Neural crest cell (in vitro differentiated cells): ENCODE results near the gene MOCOS. TPM values are rescaled to one million over a fixed set of nuclear protein-coding genes. Genes with fewer than 3 reads are reported as not detected.

Experiments used
- DNase-seq: peaks from one replicate; pipeline ENCODE4 v3.0.0; 2021; ENCODE audit warnings: low read depth, mixed read lengths, low spot score
- H3K27ac Mint-ChIP-seq: one replicate; pipeline ENCODE4 v1.8.0; 2021; ENCODE audit warnings: mild to moderate bottlenecking, mixed read lengths; ENCODE audit not compliant: unreplicated experiment
- H3K27me3 Mint-ChIP-seq: 2 replicates; pipeline ENCODE4 v1.8.0; 2021; ENCODE audit warnings: low read depth, mild to moderate bottlenecking, mixed read lengths
- H3K36me3 Mint-ChIP-seq: 2 replicates; pipeline ENCODE4 v1.8.0; 2021; ENCODE audit warnings: low read depth, mild to moderate bottlenecking, mixed read lengths
- H3K4me1 Mint-ChIP-seq: 2 replicates; pipeline ENCODE4 v1.8.0; 2021; ENCODE audit warnings: mixed read lengths
- H3K4me3 Mint-ChIP-seq: one replicate; pipeline ENCODE4 v1.8.0; 2021; ENCODE audit warnings: mild to moderate bottlenecking, mixed read lengths
- H3K9me3 Mint-ChIP-seq: 2 replicates; pipeline ENCODE4 v1.8.0; 2021; ENCODE audit warnings: mixed read lengths
- CTCF ChIP-seq: fragments of 200-600 bp; sonication (generic); conservative IDR thresholded peaks from 2 replicates; pipeline ENCODE4 v1.5.0; 2021; ENCODE audit warnings: antibody characterized with exemption, mild to moderate bottlenecking
- total RNA-seq: library from RNA; stranded (reverse); gene quantifications from 2 replicates; pipeline ENCODE4 v1.2.1, GENCODE V29; 2021

The MOCOS gene
- total RNA-seq, 1 donor from 2014 or later, result 2.6 TPM

GRCh38 chr18:36299015-36299414, 111.7 kb downstream of the MOCOS start:
- Mint-ChIP-seq H3K4me1 (peaks cover 29% of the 10 kb centered on the region), H3K27me3 (no peaks in the 10 kb centered on the region), H3K27ac (no peak overlapping the region), H3K4me3 (peak overlapping the region; percentile 79), H3K9me3 (no peaks in the 10 kb centered on the region), H3K36me3 (no peaks in the 10 kb centered on the region)
- TF ChIP-seq CTCF, result no peak
- no peak for DNase-seq

GRCh38 chr18:36300211-36300610, 112.9 kb downstream of the MOCOS start:
- Mint-ChIP-seq H3K36me3 (no peaks in the 10 kb centered on the region), H3K9me3 (no peaks in the 10 kb centered on the region), H3K27me3 (no peaks in the 10 kb centered on the region), H3K27ac (no peak overlapping the region), H3K4me3 (peak overlapping the region; percentile 60), H3K4me1 (peaks cover 29% of the 10 kb centered on the region)
- no peak for TF ChIP-seq CTCF
- no peak for DNase-seq

GRCh38 chr18:36301884-36302283, 114.6 kb downstream of the MOCOS start:
- Mint-ChIP-seq H3K36me3 (no peaks in the 10 kb centered on the region), H3K27me3 (no peaks in the 10 kb centered on the region), H3K4me3 (no peak overlapping the region), H3K27ac (no peak overlapping the region), H3K9me3 (no peaks in the 10 kb centered on the region), H3K4me1 (peaks cover 35% of the 10 kb centered on the region)
- TF ChIP-seq CTCF, result no peak
- DNase-seq, result no peak

DNA sequence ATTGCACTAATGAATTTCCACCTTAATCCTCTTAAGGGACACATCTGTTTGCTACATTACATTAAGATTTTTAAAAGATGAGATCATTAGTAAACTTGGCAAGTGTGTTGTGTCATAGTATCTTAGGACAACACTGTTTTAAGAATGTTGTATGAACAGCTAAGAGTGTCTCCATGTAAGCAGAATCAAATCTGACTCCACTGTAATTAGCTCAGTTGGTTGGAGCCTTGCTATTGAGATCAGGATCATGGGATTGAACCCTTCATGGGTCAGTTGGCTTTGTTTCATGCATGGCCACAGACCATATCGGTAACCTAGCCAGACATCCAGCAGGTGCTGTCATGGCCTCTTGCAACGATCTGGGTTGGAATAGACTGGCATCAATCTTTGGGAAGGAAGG, 115.4 kb downstream of the MOCOS start:
- H3K27ac Mint-ChIP-seq, result no peak overlapping the region
- H3K36me3 Mint-ChIP-seq, result no peaks in the 10 kb centered on the region
- no peak overlapping the region for H3K4me3 Mint-ChIP-seq

GRCh38 chr18:36303211-36303844, 116.0 kb downstream of the MOCOS start:
- no peak for TF ChIP-seq CTCF
- DNase-seq, result no peak
- Mint-ChIP-seq H3K27ac (peak overlapping the region; percentile 6), H3K4me1 (peaks cover 40% of the 10 kb centered on the region), H3K36me3 (no peaks in the 10 kb centered on the region), H3K27me3 (no peaks in the 10 kb centered on the region), H3K9me3 (no peaks in the 10 kb centered on the region), H3K4me3 (peak overlapping the region; percentile 5)

More for the DNA sequence above, 115.4 kb downstream of the MOCOS start:
- no peaks in the 10 kb centered on the region for H3K27me3 Mint-ChIP-seq
- H3K4me1 Mint-ChIP-seq, result peaks cover 39% of the 10 kb centered on the region
- TF ChIP-seq CTCF, result no peak
- no peak for DNase-seq
- no peaks in the 10 kb centered on the region for H3K9me3 Mint-ChIP-seq
